Ascending aorta (tissue), 2 donors: ENCODE data around the gene MPPED1. TPM values are rescaled to one million over a fixed set of nuclear protein-coding genes. Genes with fewer than 3 reads are reported as not detected.

Experiments used
- DNase-seq, 2 donors: peaks; one replicate each; pipeline ENCODE4 v3.0.0-alpha.2; 2019; ENCODE audit warnings: low spot score in 2 of 2
- H3K27ac ChIP-seq, 2 donors: fragments of 200-600 bp; sonication (generic); one replicate each; pipeline ENCODE4 v1.5.1; 2016 to 2017; ENCODE audit warnings: mild to moderate bottlenecking in 1 of 2
- H3K27me3 ChIP-seq: fragments of 200-600 bp; sonication (generic); one replicate; pipeline ENCODE4 v1.5.1; 2017
- H3K36me3 ChIP-seq, 2 donors: fragments of 200-600 bp; sonication (generic); one replicate each; pipeline ENCODE4 v1.5.1; 2016
- H3K4me1 ChIP-seq, 2 donors: fragments of 200-600 bp; sonication (generic); one replicate each; pipeline ENCODE4 v1.5.1; 2016 to 2017; ENCODE audit warnings: mild to moderate bottlenecking in 1 of 2
- H3K4me3 ChIP-seq, 2 donors: fragments of 200-600 bp; sonication (generic); one replicate each; pipeline ENCODE4 v1.5.1; 2016 to 2017; ENCODE audit warnings: mild to moderate bottlenecking in 1 of 2
- H3K9me3 ChIP-seq, 2 donors: fragments of 200-600 bp; sonication (generic); one replicate each; pipeline ENCODE4 v1.5.1; 2016
- CTCF ChIP-seq, 3 experiments: fragments of 200-600 bp in 2 of 3; fragments of 450-650 bp in 1 of 3; sonication (generic) in 2 of 3; IDR thresholded peaks; one replicate each; pipeline ENCODE4 v1.5.1; 2016 to 2019; ENCODE audit warnings: antibody characterized with exemption in 3 of 3, mild to moderate bottlenecking in 1 of 3, moderate library complexity in 1 of 3
- intact Hi-C: fragments of 100-400 bp; cut with DNase I; formaldehyde crosslinking; loops from one replicate; pipeline ENCODE4 v1.15.1; 2023
- total RNA-seq: library from RNA; depleted of rRNA; stranded (reverse); fragments of >200 nt; gene quantifications from one replicate; pipeline ENCODE4 v1.1.0, GENCODE V29; 2016

Gene MPPED1
- total RNA-seq, 1 donor from 2014 or later: not detected

- Histone ChIP-seq H3K27me3 (no peaks in the 10 kb centered on the region), H3K27ac (no peak overlapping the region), H3K4me3 (no peak overlapping the region), H3K9me3 (no peaks in the 10 kb centered on the region), H3K36me3 (no peaks in the 10 kb centered on the region), H3K4me1 (no peaks in the 10 kb centered on the region)
- DNase-seq: no peak
- no peak for TF ChIP-seq CTCF (IDR thresholded peaks at IDR 0.05)
- intact Hi-C loops: no loop called here
Measured at GRCh38 chr22:43398246-43398645, 13.6 kb upstream of the MPPED1 start.

GRCh38 chr22:43398910-43399309 lies 12.9 kb upstream of the MPPED1 start:
- no peak for DNase-seq
- intact Hi-C loops: no loop called here

GRCh38 chr22:43399338-43399979 lies 12.4 kb upstream of the MPPED1 start:
- DNase-seq: no peak
- H3K27me3 ChIP-seq: no peaks in the 10 kb centered on the region
- TF ChIP-seq CTCF (IDR thresholded peaks at IDR 0.05): no peak
- H3K36me3 ChIP-seq: no peaks in the 10 kb centered on the region
- H3K4me1 ChIP-seq: no peaks in the 10 kb centered on the region
- H3K4me3 ChIP-seq: no peak overlapping the region
- no peaks in the 10 kb centered on the region for H3K9me3 ChIP-seq
- H3K27ac ChIP-seq: no peak overlapping the region
- intact Hi-C loops: no loop called here

More at GRCh38 chr22:43398910-43399309, 12.9 kb upstream of the MPPED1 start:
- no peaks in the 10 kb centered on the region for H3K4me1 ChIP-seq
- H3K4me3 ChIP-seq: no peak overlapping the region
- no peaks in the 10 kb centered on the region for H3K9me3 ChIP-seq
- TF ChIP-seq CTCF (IDR thresholded peaks at IDR 0.05): no peak
- no peak overlapping the region for H3K27ac ChIP-seq
- no peaks in the 10 kb centered on the region for H3K36me3 ChIP-seq
- no peaks in the 10 kb centered on the region for H3K27me3 ChIP-seq

GRCh38 chr22:43399980-43400358 lies 11.8 kb upstream of the MPPED1 start:
- H3K27ac ChIP-seq: no peak overlapping the region
- H3K4me1 ChIP-seq: no peaks in the 10 kb centered on the region
- H3K27me3 ChIP-seq: no peaks in the 10 kb centered on the region
- intact Hi-C loops: no loop called here
- no peak for DNase-seq
- no peaks in the 10 kb centered on the region for H3K36me3 ChIP-seq
- TF ChIP-seq CTCF (IDR thresholded peaks at IDR 0.05): no peak
- no peaks in the 10 kb centered on the region for H3K9me3 ChIP-seq
- no peak overlapping the region for H3K4me3 ChIP-seq

- no peak for TF ChIP-seq CTCF (IDR thresholded peaks at IDR 0.05)
- Histone ChIP-seq H3K4me1 (no peaks in the 10 kb centered on the region), H3K4me3 (no peak overlapping the region), H3K27me3 (no peaks in the 10 kb centered on the region), H3K27ac (no peak overlapping the region), H3K36me3 (no peaks in the 10 kb centered on the region), H3K9me3 (no peaks in the 10 kb centered on the region)
- no peak for DNase-seq
- intact Hi-C loops: no loop called here
Measured at GRCh38 chr22:43400449-43400848, 11.4 kb upstream of the MPPED1 start.

- TF ChIP-seq CTCF (IDR thresholded peaks at IDR 0.05): no peak
- Histone ChIP-seq H3K27me3 (no peaks in the 10 kb centered on the region), H3K36me3 (no peaks in the 10 kb centered on the region), H3K4me1 (no peaks in the 10 kb centered on the region), H3K27ac (no peak overlapping the region), H3K9me3 (no peaks in the 10 kb centered on the region), H3K4me3 (no peak overlapping the region)
- no peak for DNase-seq
- intact Hi-C loops: no loop called here
Measured at GRCh38 chr22:43401233-43401632, 10.6 kb upstream of the MPPED1 start.
